Endothelial cell of umbilical vein (primary cell): ENCODE measurements around the gene EVI2B. TPM values are rescaled to one million over a fixed set of nuclear protein-coding genes. Genes with fewer than 3 reads are reported as not detected.

Experiments
- BruUV-seq: library from RNA; stranded (reverse); fragments of 400-500 nt; replicated peaks from 2 replicates; lab custom pipeline; 2021; lab: Mats Ljungman, UMichigan
- CTCF ChIA-PET: fragments of 300-600, 350-600 bp; sonication (Branson Sonifier 250); formaldehyde crosslinking; loops from one replicate; lab custom pipeline; 2021; ENCODE audit warnings: antibody characterized with exemption, inconsistent platforms; lab: Charles Lee
- POLR2A ChIA-PET: fragments of 300-600, 350-600 bp; sonication (Branson Sonifier 250); formaldehyde crosslinking; loops from one replicate; lab custom pipeline; 2021; ENCODE audit warnings: antibody characterized with exemption, inconsistent platforms; lab: Charles Lee
- DNase-seq: peaks from one replicate; pipeline ENCODE4 v3.0.0-alpha.2; 2011; ENCODE audit warnings: low read depth, low spot score
- FAIRE-seq: peaks from 2 replicates; lab custom pipeline; 2011; peaks lifted over from hg19 to GRCh38; lab: Jason Lieb, UNC
- H2AFZ ChIP-seq: 2 replicates; pipeline ENCODE4 v1.6.0; 2012; ENCODE audit warnings: low read depth, low read length, control low read depth, inconsistent platforms
- H3K27ac ChIP-seq: 2 replicates; pipeline ENCODE4 v1.5.1; 2011; ENCODE audit warnings: low read depth, mild to moderate bottlenecking, control low read depth, low read length, moderate library complexity; ENCODE audit not compliant: insufficient read depth
- H3K27me3 ChIP-seq, 2 experiments: 2 replicates each; pipeline versions ENCODE4 v1.6.0 to v1.6.1; 2011; ENCODE audit warnings: low read length in 2 of 2, mixed read lengths in 1 of 2; ENCODE audit not compliant: control insufficient read depth in 2 of 2, insufficient read depth in 2 of 2
- H3K36me3 ChIP-seq, 2 experiments: 2 replicates in 1 of 2; 3 replicates in 1 of 2; pipeline ENCODE4 v1.5.1; 2011; ENCODE audit warnings: low read length in 2 of 2, mild to moderate bottlenecking in 1 of 2, moderate library complexity in 1 of 2; ENCODE audit not compliant: control insufficient read depth in 2 of 2, insufficient read depth in 2 of 2; ENCODE audit errors: extremely low read depth in 1 of 2
- H3K4me1 ChIP-seq: 3 replicates; pipeline ENCODE4 v1.5.1; 2011; ENCODE audit warnings: mild to moderate bottlenecking, low read length; ENCODE audit not compliant: control insufficient read depth, insufficient read depth; ENCODE audit errors: extremely low read depth
- H3K4me2 ChIP-seq: 2 replicates; pipeline ENCODE4 v1.6.1; 2011; ENCODE audit warnings: low read length, control low read depth, mixed read lengths; ENCODE audit not compliant: insufficient read depth
- H3K4me3 ChIP-seq, 3 experiments: fragments of 200-600 bp in 1 of 3; sonication (generic), shearing (Covaris generic) in 1 of 3; replicated peaks in 1 of 3; 2 replicates each; pipeline ENCODE4 v1.5.1; 2011 to 2016; ENCODE audit warnings: control low read depth in 3 of 3, low read length in 3 of 3, mild to moderate bottlenecking in 2 of 3, inconsistent platforms in 1 of 3, low read depth in 1 of 3, moderate library complexity in 1 of 3; ENCODE audit not compliant: insufficient read depth in 1 of 3
- H3K79me2 ChIP-seq: 2 replicates; pipeline ENCODE4 v1.6.0; 2012; ENCODE audit warnings: low read length, inconsistent platforms; ENCODE audit not compliant: control insufficient read depth, insufficient read depth
- H3K9ac ChIP-seq: replicated peaks from 2 replicates; pipeline ENCODE3; 2011; ENCODE audit warnings: low read length, control low read depth; ENCODE audit not compliant: insufficient read depth; ENCODE audit errors: extremely low read depth
- H3K9me1 ChIP-seq: replicated peaks from 3 replicates; pipeline ENCODE4 v1.6.0; 2011; ENCODE audit warnings: mild to moderate bottlenecking, low read length; ENCODE audit not compliant: control insufficient read depth, insufficient read depth; ENCODE audit errors: extremely low read depth
- H3K9me3 ChIP-seq: replicated peaks from 2 replicates; pipeline ENCODE4 v1.5.1; 2012; ENCODE audit warnings: low read length, inconsistent platforms; ENCODE audit not compliant: control insufficient read depth, insufficient read depth
- H4K20me1 ChIP-seq: replicated peaks from 2 replicates; pipeline ENCODE3; 2011; ENCODE audit warnings: mild to moderate bottlenecking, low read length; ENCODE audit not compliant: control insufficient read depth, insufficient read depth; ENCODE audit errors: extremely low read depth
- CTCF ChIP-seq, 2 donors: IDR thresholded peaks; 1 replicate in 1 of 2; 2 replicates in 1 of 2; pipeline ENCODE4 v1.5.1; 2011; ENCODE audit warnings: low read length in 2 of 2, mild to moderate bottlenecking in 2 of 2, moderate library complexity in 2 of 2, control low read depth in 1 of 2, inconsistent platforms in 1 of 2, low read depth in 1 of 2; ENCODE audit not compliant: insufficient read depth in 1 of 2; ENCODE audit errors: extremely low read depth in 1 of 2
- EZH2 ChIP-seq: IDR thresholded peaks from 2 replicates; pipeline ENCODE4 v1.6.1; 2012; ENCODE audit warnings: borderline replicate concordance, low read depth, mild to moderate bottlenecking, moderate library complexity, low read length, inconsistent platforms; ENCODE audit not compliant: severe bottlenecking
- FOS ChIP-seq: IDR thresholded peaks from 2 replicates; pipeline ENCODE4 v1.6.1; 2011; ENCODE audit warnings: mild to moderate bottlenecking, low read length, moderate library complexity, borderline replicate concordance; ENCODE audit not compliant: insufficient read depth
- GATA2 ChIP-seq: IDR thresholded peaks from 2 replicates; pipeline ENCODE4 v1.7.0; 2011; ENCODE audit warnings: low read depth, mild to moderate bottlenecking, moderate library complexity, mixed read lengths, low read length; ENCODE audit not compliant: insufficient read length, insufficient read depth
- JUN ChIP-seq: IDR thresholded peaks from 2 replicates; pipeline ENCODE4 v1.6.1; 2011; ENCODE audit warnings: borderline replicate concordance, low read depth; ENCODE audit not compliant: insufficient read length, insufficient read depth
- MYC ChIP-seq: IDR thresholded peaks from one replicate; pipeline ENCODE4 v1.6.1; 2011; ENCODE audit warnings: mild to moderate bottlenecking, low read depth, low read length
- POLR2A ChIP-seq: IDR thresholded peaks from 2 replicates; pipeline ENCODE4 v1.6.1; 2012; ENCODE audit warnings: low read depth, mild to moderate bottlenecking, control low read depth, low read length
- POLR2AphosphoS5 ChIP-seq: IDR thresholded peaks from 2 replicates; pipeline ENCODE4 v1.6.1; 2012; ENCODE audit warnings: low read depth, mild to moderate bottlenecking, control low read depth, low read length, moderate library complexity; ENCODE audit not compliant: insufficient read depth
- dilution Hi-C: fragments of 300-500 bp; cut with MboI; formaldehyde crosslinking; loops from one replicate; pipeline ENCODE4 v1.15.0; 2019; ENCODE audit warnings: low sequenced_read_pairs; ENCODE audit not compliant: extremely low pct_ligation_motif_present
- intact Hi-C: fragments of 100-400 bp; cut with micrococcal nuclease; formaldehyde crosslinking; loops from one replicate; pipeline ENCODE4 v1.10.0; 2022
- polyA plus RNA-seq, 4 experiments: library from polyadenylated mRNA; depleted of rRNA in 3 of 4; stranded (reverse) in 3 of 4; unstranded in 1 of 4; fragments of >200 nt; gene quantifications; 2 replicates each; pipeline versions ENCODE4 v1.2.1 to v1.2.3, GENCODE V29; 2011 to 2012; ENCODE audit warnings: missing spikeins in 1 of 4
- total RNA-seq: library from RNA; stranded (reverse); gene quantifications from 2 replicates; pipeline ENCODE4 v1.2.3, GENCODE V29; 2021
- TF ChIP-seq, protein P1 (sequence below): IDR thresholded peaks from 2 replicates; pipeline ENCODE4 v1.6.1; 2011; ENCODE audit not compliant: insufficient read depth, insufficient read length

EVI2B gene
- total and polyA plus RNA-seq, 2 donors (not counting 3 experiments of a cell fraction or from before 2014, with no cell fraction given) = 1.7 to 1.9 TPM

DNA sequence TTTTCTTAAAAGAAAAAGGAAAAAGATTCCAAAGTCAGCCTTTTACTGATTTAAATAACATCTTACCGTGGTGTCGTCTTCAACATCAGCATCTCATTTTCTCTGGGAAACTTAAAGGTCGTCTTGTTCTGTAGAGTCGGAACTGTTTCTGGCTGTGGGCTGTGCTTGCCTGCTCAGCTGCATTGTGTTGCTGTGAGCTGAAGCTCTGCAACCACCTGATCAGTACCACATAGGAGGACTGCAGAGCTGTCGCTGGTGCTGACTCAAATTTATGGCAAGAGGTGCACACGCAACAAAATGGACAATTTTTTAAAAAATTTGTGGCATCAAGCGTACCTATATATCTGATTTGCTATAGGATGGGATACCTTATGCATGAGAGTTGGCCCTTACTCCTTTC is 16.8 kb downstream of the EVI2B start, which contains the start of gene OMG:
Gene OMG, minus strand, starts transcription at position 150 of the 400 bp plus-strand sequence. CDS start 908 bp downstream, outside the sequence.
- no peaks in the 10 kb centered on the region for H3K79me2 ChIP-seq
- BruUV-seq = no TSS peak
- ChIA-PET CTCF (no interaction called here), POLR2A (no interaction called here)
- H3K36me3 ChIP-seq = no peaks in the 10 kb centered on the region
- dilution Hi-C loops (no loop called here), intact Hi-C loops (no loop called here)
- no peak within 1 kb of the TSS for H3K4me3 ChIP-seq
- H4K20me1 ChIP-seq = no peaks in the 10 kb centered on the region
- DNase-seq = no peak
- no peak within 1 kb of the TSS for H2AFZ ChIP-seq
- no peaks in the 10 kb centered on the region for H3K4me1 ChIP-seq
- no peak within 1 kb of the TSS for H3K27ac ChIP-seq
- H3K9ac ChIP-seq = no peak within 1 kb of the TSS
- no peak for TF ChIP-seq POLR2AphosphoS5
- no peak for TF ChIP-seq POLR2A
- TF ChIP-seq, protein P1, sequence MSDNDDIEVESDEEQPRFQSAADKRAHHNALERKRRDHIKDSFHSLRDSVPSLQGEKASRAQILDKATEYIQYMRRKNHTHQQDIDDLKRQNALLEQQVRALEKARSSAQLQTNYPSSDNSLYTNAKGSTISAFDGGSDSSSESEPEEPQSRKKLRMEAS = no peak
- TF ChIP-seq CTCF (IDR thresholded peaks at IDR 0.05; ENCODE audit: extremely low read depth in 1 of 2, insufficient read depth in 1 of 2, low read depth in 1 of 2, low read length in 2 of 2) = no peak
- TF ChIP-seq MYC = no peak
- no peaks in the 10 kb centered on the region for H3K9me3 ChIP-seq
- H3K27me3 ChIP-seq = no peaks in the 10 kb centered on the region
- no peak within 1 kb of the TSS for H3K4me2 ChIP-seq
- H3K9me1 ChIP-seq = no peaks in the 10 kb centered on the region
- no peak for FAIRE-seq

DNA sequence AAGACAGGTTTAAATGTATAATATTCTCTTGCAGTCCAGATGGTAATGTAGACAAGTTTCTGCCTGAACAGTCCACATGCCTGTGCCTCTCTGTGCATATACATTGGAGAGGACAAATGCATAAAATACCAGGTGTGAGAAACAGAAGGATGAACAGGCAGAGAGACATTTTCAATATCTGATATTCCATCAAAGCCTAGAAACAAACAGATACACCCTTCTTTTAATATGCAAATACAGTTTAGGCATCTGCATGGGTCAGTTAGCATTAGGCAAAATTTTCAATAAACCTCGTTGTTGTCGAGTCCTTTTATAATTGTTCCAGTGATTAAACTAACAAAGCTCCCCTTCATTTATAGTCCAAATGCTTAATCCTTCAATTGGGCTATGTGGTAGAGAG is 17.7 kb downstream of the EVI2B start:
- Histone ChIP-seq H2AFZ (no peak overlapping the region), H3K9me3 (no peaks in the 10 kb centered on the region), H3K4me1 (no peaks in the 10 kb centered on the region), H3K9me1 (no peaks in the 10 kb centered on the region), H3K27me3 (no peaks in the 10 kb centered on the region), H3K36me3 (no peaks in the 10 kb centered on the region), H3K79me2 (no peaks in the 10 kb centered on the region), H3K4me2 (no peak overlapping the region), H3K9ac (no peak overlapping the region), H3K4me3 (no peak overlapping the region), H3K27ac (no peak overlapping the region), H4K20me1 (no peaks in the 10 kb centered on the region)
- CTCF ChIA-PET = no interaction called here
- DNase-seq (no peak), FAIRE-seq (no peak)
- no TSS peak for BruUV-seq
- POLR2A ChIA-PET = no interaction called here
- intact Hi-C loops = no loop called here
- dilution Hi-C loops = no loop called here
- TF ChIP-seq GATA2 = no peak
- no peak for TF ChIP-seq CTCF (IDR thresholded peaks at IDR 0.05; ENCODE audit: extremely low read depth in 1 of 2, insufficient read depth in 1 of 2, low read depth in 1 of 2, low read length in 2 of 2)
- no peak for TF ChIP-seq EZH2
- TF ChIP-seq FOS = no peak
- TF ChIP-seq POLR2A = no peak
- no peak for TF ChIP-seq MYC
- no peak for TF ChIP-seq JUN
- TF ChIP-seq POLR2AphosphoS5 = no peak
- TF ChIP-seq, protein P1 = no peak
